Measurements from ENCODE around the gene MAD1L1.
A peak's percentile ranks its signal among the peaks of the same experiment; 100 is the strongest.
"Not testable (repeated sequence)": the region's sequence is repeated elsewhere in the genome, so short reads cannot be mapped to it uniquely, and the experiment has no call there.

The MAD1L1 gene

DNA sequence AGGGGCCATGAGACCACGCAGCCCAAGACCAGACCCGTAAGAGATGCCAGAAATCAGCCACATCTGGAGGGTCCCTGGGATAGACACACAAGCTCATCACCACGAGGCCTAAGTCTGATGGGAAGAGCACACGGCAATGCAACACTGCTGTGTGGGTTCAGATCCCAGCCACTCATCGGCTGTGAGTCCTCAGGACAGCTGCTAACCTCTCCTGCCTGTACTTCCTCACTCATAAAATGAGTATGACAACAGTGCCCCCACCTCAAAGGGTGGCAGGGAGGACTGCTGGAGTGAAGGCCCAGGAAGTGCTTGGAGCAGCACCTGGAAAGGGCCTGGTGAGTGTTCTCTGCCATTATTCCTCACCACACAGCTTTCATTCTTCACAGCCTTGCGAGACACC is 60.9 kb downstream of the MAD1L1 start:
- DNase-seq: no peak

DNA sequence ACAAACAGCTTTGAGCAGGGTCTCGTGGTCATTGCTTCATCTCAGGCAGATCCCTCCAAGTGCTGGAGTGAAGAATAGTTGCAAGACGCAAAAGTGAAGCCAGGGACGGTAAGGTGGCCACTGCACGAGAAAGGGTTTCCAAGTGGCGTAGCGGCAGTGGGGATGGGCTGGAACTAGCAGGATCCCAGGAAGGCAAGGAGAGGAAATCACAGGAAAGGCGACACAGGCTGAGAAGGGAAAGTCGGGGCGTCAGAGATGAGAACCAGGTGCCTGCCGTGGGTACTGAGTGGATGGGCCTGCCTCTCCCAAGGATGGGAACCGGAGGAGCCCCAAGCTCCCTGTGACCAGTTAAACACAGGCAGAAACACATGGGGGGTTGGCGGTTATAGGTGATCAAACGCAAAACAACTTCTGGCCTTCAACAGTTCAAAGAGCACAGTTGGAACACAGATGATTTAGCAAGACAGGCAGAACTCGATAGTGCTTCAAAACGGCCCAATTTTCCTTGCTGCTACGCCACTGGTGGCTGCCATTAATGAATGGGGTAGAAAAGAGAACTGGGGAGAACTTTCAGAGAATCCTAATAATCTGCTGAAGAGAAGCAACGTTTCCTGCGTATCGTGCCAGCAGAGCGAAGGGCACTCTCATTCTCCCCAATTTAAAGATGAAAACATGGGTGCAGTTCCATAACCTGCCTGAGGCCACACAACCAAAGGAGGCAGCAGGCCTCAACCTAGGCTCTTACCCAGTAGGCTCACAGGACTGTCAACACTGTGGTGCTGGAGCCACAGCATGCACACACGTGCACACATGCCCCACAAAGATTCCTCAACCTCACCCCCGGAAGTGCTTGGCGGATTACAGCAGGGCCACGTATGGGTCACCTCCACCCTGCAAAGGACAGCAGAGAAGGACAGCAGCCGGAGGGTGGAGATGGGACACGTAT is 61.9 kb downstream of the MAD1L1 start:
- no peak for DNase-seq

DNA sequence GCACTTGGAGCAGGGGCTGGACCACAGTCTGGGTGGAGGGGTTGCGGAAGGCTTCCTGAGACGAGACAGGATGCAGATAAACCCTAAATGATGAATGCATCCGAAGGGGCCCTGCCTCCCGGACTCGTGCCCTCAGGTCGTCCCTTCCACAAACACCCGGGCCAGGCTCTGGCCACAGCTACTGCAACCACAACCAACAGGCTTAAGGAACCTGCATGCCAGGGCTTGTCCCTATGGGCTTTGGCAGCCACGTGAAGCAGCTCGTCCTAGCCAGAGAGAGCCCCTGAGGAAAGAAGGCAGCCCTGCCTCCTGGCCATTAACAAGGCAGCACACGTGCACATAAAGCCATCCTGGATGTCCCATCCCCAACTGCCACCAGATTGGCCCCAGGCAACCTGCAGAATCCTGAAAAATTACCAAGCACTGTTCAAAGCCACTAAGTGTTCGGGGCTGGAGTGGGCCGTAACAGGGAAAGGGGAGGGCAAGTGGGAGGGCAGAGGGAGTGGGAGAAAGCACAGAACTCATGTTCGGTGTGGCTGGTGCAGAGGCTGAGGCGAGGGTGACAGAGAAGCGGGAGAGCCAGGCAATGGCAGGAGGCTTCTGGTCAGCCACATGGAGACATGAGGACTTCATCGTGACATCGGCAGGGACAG is 62.7 kb downstream of the MAD1L1 start:
- no peak for DNase-seq

DNA sequence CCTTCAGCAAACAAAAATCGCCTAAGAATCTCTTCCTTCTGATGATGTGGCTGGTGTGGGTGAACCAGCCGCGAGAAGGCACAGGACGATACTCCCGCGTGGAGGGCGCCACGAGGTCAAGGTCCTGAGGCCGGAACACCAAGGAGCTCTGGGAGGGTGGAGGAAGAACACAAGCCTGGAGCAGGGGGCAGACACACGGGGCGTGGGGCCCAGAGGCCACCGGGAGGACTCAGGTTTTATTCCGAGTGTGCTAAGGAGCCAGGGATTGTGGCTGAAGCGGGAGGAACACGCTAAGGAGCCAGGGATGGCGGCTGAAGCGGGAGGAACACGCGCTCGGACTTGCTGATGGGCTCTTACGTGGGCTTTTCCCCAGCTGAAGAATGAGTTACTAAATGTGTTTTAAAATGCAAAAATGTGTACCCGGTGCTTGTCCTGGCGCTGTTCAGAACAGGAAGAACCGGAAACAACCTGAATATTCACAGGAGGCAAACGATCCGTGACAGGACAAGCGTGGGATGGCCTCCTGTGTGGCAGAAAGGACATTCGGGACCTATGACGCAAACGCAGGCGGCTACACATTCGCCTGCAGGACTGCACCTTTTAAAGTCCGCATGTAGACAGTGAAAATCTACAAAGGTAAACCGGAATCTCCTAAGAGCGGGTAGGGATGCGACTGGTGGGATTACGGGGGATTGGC is 64.0 kb downstream of the MAD1L1 start:
- no peak for DNase-seq

DNA sequence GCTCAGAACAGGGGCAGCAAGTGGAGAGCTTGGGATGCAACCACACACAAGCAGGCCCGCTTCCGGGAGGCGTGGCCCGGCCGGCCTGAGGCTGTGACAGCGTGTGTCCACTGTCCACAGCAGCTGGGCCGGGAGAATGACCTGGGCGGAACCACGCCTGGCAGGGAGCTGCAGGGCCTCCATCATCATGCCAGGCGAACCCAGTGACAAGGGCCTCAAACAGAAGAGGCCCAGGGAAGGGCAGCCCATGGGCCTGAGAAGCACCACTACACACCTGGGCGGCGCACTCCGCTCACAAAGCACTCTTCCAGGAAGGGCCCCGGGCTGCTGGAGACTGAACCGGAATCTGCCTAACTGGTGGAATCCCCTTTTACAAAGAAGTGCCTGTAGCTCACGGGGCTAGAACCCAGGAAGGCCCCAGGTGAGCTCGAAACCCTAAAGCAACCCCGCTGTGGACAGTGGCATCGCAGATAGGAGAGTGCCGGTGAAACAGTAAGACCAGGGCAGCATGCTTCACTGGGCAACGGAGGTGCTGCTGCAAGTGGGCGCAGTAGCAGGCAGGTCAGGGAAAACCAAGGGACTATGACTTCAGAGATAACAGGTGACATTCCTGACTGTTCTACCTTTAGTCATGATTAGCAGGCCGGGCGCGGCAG is 66.0 kb downstream of the MAD1L1 start:
- no peak for DNase-seq

DNA sequence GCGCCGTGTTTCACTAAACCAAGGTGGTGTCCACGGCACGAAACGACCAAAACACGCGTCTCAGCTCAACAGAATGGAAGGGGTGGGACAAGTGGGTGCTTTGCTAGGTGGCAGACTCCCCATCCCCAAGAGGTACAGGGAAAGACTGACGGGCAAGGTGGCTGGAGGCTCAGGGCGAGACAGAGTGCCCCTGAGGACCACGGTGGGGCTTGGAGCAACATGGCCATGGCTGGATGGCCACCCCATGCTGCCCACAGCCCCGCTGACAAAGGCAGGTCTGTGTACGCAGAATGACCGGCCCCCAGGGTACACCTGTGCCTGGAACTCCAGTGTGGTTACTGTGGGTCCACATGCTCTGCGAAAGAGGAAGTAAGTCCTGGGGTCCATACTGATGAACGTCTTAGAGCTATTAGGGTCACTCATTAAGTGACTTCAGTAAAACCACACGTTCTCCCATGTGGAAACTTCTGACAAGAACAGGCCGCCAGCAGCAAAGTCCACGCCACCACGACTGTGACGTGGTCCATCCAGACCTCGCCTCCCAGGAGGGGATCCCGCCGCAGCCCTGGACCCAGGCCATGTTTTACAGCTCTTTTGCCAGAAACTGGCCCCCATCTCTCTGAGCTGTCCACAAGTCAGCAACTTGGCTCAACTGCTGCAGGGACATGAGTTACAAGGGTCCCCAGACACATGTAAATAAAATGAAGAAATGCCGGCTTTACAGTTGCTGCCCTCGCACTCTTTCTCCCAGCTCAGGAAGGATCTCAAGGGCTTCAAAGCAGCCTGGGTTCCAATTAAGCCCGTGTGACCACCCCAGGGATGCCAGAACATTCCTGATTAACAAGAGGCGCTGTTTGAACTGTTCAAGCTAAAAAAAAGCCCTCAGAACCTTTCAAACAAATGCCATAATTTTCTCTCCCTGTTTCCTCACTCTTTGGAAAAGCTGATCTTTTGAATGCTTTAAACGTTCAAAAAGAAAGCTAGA is 66.8 kb downstream of the MAD1L1 start:
- peak; percentile 47 for DNase-seq

DNA sequence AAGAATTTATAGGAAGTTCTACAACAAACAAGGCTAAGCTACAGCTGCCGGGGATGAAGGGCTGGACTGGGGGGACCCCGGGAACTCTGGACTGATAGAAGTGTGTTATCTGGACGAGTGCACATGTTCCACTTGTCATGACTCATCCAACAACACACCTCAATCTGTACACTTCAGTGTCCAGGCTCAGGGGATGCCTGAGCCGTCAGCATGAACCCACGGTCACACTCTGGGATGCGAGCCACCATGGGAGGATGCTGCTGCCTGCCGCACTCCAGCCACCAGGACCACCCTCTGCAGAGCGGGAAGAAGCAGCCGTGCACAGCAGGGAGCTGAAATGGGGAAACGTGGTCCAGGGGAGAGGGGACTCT is 67.5 kb downstream of the MAD1L1 start:
- DNase-seq: peak; percentile 35

DNA sequence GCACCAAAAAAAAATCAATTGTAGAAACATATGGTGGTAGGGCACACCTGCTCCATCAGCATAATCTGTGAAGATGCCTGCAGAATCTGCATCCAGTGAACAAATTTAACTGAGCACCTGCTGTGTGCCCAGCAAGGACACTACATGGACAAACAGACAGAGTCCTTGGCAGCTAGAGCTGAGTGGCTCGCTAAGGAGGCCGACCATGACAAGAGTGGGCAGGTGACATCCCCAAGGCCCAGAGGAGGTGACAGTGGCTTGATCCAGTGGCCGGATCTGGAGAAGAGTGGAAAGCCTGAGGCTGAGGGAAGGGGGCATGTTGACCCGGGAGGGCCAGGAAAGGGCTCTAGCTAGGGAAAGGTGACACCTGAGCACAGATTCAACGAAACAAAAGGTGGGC is 68.1 kb downstream of the MAD1L1 start:
- no peak for DNase-seq

DNA sequence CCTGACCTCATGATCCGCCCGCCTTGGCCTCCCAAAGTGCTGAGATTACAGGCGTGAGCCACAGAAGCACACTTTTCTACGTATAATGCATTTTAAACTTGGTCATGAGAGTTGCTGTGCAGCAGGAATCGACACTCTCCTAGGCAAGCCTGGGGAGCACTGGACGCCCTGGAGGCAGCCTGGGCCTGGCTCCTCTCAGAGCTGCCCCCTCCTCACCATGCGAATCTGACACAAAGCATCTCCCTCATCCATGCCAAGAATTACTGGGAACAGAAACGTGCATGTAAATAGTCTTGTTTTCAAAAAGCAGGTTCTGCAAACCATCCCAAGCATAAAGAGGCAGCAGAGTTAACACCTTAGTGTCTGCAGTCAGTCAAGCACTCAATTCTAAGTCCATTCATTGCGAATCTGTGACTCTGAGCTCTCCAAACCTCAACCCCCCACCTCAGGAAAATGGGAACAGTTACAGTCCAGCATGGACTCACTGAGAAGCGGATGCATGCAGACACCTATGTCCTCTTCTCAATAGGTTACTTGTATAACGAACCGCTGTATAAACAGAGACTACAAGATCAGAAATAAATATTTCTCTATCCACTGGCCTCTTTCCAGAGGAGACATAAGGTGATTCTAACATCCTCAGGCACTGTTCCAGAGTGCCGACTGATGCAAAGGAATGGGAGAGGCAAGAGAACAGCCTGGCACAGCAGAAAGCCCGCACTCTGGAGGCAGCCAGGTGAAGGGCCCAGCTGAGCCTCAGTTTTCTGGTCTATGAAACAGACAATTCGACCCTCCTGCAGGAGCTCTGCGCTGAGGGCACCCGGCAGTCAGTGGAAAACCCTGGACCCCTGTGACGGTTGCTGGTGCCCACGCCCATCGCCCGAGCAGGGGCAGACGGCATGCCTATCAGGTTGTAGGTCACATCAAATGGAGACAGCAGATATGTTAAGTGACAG is 68.9 kb downstream of the MAD1L1 start:
- no peak for DNase-seq

DNA sequence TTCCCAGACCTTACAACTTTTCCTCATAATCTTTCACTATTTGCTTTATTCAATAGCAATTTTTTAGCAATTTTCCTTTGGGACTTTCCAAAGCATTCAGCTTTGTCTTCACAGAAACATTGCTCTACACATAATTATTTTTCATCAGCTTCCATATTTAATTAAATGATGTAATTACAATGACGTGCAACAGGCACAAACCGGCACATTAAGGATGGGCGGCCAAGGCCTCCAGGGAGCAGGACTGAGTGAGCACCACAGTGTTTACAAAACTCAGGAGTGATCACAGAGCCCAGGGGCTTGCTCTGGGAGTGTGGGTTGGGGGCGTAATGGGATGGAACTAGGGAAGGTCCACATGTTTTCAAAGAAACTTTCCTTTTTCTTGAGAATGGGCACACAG is 69.8 kb downstream of the MAD1L1 start:
- no peak for DNase-seq

DNA sequence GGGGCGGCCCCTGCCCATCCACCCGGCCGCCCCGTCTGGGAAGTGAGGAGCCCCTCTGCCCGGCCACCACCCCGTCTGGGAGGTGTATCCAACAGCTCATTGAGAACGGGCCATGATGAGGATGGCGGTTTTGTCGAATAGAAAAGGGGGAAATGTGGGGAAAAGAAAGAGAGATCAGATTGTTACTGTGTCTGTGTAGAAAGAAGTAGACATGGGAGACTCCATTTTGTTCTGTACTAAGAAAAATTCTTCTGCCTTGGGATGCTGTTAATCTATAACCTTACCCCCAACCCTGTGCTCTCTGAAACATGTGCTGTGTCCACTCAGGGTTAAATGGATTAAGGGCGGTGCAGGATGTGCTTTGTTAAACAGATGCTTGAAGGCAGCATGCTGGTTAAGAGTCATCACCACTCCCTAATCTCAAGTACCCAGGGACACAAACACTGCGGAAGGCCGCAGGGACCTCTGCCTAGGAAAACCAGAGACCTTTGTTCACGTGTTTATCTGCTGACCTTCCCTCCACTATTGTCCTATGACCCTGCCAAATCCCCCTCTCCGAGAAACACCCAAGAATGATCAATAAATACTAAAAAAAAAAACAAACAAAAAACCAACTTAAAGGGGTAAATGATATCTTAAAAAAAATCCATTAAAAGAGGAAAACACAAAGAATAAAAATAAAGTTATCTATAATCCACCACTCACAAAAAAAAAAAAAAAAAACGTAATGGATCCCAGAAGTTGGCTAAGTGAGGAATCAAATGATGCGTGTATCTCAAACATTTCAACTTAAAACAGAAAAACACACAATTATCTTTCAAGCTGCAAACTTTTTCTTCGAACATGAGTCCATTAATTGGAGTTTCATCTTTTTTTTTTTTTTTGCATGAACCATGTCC is 70.5 kb downstream of the MAD1L1 start:
- not testable (repeated sequence) for DNase-seq

DNA sequence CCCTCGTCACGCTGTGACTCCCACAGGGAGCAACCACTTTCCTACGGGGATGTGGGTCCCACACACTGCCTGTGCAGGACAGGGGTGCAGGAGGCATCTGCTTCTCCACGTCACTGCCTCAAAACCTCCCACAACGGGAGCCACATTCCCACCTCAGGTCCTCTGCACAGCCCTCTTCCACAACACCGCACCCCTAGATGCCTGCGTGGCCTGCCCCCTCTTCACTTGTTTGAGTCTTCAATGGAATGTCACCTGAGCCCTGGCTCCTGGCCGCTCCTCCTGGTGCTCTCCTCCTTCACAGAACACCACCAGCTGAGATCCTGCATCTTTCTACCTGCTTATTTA is 73.6 kb downstream of the MAD1L1 start:
- no peak for DNase-seq

DNA sequence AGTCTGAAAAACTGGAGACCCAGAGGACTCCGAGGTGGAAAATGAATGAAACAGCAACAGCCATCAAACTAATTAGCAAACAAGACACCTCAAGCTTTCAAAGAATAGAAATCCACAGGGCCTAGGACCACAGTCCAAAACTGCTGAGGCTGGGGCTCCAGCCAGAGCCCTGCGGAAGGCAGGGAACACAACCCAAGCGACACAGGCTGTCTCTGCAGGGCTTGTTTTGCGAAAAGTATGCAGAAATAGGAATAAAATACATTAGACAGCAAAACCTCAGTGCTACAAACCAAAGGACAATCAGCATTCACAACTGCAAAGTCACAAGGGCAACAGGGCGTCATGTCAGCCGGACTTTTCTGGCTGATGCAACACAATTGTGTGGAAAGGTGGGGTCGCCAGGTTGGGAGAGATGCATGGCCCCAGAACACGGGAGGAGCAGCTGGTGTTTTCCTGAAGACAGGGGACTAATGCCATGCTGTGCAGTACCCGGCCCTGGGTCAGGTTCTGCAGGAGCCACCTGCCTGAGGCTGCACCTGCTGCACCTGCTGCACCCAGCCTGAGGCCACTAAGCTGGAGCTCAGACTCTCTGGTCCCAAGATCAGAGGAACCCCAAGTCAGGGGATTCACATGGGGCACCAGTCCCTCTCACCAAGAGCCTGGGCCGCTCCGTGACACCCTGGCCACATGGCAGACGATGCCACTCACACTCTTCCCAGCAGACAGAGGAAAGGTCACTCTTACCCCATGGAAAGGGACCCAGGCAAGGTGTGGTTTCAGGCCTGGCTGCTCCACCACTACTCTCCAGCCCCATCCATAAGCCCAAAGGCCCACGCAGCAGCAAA is 74.2 kb downstream of the MAD1L1 start:
- DNase-seq: no peak

DNA sequence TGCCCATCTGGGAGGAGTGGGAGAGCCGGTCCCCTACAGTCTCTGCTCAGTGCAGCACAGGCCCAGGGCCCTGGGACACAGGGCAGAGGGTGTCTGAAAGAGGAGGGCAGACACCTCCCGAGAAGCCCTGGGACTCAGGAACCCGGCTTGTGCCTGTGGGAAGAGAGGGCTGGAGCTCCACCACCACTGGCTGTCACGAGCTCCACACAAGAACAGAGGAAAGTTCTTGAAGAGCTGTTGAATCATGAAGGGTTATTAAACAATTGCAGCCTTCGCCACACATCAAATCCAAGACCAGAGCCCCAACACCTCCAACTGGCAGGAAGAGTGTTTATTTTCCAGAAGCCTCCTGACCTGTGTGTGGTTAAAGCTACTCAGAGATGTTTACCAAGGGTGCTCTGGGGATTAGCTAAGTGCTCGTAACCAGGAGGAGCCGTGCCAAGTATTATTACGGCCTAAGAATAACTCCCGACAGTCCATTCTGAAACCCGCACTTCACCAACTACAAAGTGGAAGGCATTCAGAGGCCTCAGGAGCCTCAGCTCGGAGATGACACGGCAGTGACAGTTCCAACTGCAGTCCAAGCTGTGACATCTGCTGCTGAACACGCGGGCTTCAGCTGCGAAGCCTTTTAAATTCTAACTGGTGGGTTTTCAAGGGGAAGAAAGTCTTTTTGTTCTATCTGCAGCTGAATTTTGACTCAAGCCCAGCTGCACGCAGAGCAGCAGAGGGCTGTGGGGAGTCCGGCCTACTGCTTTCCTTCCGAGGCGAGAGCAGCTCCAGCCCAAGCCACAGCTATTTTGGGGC is 75.1 kb downstream of the MAD1L1 start:
- no peak for DNase-seq

DNA sequence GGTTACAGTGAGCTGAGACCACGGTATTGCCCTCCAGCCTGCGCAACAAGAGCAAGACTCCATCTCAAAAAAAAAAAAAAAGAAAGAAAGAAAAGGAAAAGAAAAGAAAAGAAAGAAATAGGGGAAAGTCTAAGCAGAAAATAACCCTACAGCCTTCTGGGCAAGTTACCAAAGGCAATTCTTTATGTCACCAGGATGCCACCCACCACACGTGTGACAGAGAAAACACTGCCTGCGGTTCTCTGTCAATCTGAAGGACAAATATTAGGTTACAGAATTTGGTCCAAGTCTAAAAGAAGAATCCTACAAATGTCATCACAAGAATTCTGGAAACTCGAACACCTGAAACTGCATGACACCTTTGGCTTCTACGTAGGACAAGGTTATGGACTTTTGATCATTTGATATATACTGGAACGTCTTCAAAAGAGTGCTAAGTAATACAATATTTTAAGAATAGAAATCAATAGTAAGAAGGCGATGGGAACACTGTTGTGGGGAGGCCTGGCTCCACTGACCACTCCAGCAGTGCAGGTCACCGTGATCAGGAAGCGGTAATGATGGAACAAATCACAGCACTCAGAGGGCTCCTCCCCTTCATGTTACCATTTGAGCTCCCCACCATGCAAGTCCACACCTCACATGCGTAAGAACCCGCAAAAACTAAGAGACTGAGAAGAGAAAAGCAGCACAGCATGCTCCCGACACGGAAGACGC is 75.8 kb downstream of the MAD1L1 start:
- no peak for DNase-seq

DNA sequence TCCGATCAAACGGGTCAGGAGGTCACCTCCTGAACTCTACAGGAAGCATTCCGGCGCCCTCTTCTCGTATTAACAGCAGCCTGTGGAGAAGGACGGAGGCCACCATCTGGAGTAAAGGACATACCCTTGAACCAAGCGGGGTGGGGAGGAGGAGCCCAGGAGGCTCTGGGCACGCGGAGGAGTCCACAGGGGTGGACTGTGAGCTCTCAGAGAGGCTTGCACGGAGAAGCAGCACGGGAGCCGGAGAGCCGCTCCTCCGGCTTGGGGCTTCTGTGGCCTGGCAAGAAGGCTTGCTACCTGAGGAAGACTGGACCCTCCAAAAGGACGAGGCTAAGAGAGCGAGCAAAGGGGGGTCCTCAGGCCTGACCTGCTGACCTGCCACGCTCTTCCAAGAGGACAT is 77.9 kb downstream of the MAD1L1 start:
- DNase-seq: no peak

DNA sequence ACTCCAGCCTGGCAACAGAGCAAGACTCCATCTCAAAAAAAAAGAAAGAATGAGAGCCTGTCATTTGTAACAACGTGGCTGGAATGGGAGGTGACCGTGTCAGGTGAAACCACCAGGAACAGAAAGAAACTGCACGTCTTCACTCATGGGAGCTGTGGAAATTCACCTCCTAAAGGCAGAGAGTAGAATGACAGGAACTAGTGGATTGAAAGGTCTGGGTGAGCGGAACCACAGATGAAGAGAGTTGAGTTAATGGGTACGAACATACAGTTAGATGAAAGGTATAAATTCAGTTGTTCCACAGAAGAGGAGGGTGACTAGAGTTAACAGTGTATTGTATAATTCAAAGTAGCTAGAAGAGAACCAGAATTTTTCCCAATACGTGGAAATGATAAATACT is 78.6 kb downstream of the MAD1L1 start:
- DNase-seq: no peak
